Measurements from ENCODE around the gene SMARCAL1.
A peak's percentile ranks its signal among the peaks of the same experiment; 100 is the strongest.

DNA sequence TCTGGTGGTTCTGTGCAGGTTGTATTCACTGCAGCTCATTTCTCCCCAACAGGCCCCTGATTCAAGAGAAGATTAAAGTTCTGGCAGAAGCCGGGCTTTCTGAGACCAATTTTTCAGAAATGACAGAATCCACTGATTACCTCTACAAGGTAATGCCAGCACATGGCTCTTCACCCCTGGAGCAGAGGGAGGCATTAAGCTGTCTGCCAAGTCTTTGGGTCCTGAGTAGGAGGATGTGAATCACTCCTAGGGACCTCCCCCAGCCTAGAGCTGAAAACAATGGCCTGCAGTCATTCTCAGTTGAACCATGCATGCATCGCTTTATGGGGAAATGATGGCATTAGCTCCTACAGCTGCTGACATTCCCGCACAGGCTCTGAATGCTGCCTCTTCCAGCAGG lies 65.9 kb downstream of the SMARCAL1 start:
- TF ChIP-seq, protein P1, sequence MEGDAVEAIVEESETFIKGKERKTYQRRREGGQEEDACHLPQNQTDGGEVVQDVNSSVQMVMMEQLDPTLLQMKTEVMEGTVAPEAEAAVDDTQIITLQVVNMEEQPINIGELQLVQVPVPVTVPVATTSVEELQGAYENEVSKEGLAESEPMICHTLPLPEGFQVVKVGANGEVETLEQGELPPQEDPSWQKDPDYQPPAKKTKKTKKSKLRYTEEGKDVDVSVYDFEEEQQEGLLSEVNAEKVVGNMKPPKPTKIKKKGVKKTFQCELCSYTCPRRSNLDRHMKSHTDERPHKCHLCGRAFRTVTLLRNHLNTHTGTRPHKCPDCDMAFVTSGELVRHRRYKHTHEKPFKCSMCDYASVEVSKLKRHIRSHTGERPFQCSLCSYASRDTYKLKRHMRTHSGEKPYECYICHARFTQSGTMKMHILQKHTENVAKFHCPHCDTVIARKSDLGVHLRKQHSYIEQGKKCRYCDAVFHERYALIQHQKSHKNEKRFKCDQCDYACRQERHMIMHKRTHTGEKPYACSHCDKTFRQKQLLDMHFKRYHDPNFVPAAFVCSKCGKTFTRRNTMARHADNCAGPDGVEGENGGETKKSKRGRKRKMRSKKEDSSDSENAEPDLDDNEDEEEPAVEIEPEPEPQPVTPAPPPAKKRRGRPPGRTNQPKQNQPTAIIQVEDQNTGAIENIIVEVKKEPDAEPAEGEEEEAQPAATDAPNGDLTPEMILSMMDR (IDR thresholded peaks at IDR 0.05): no peak
- TF ChIP-seq POLR2AphosphoS5 (IDR thresholded peaks at IDR 0.05; ENCODE audit: low read depth, low read length): peak; percentile 51; the same call in 1 of the 2 replicates
- TF ChIP-seq YY1 (IDR thresholded peaks at IDR 0.05; ENCODE audit: low read depth): peak; percentile 64; the same call in 1 of the 2 replicates
- no peak for TF ChIP-seq SIN3A (IDR thresholded peaks at IDR 0.05; ENCODE audit: borderline replicate concordance, low read depth, low read length)
- TF ChIP-seq, protein P2, sequence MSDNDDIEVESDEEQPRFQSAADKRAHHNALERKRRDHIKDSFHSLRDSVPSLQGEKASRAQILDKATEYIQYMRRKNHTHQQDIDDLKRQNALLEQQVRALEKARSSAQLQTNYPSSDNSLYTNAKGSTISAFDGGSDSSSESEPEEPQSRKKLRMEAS (IDR thresholded peaks at IDR 0.05; ENCODE audit: low read depth): peak; percentile 95
- peak in 1 of 2 experiments; percentile 76; a peak in 1 of 4 replicates for TF ChIP-seq EP300 (IDR thresholded peaks at IDR 0.05; ENCODE audit: borderline replicate concordance in 1 of 2, low read depth in 1 of 2, low read length in 1 of 2)
- TF ChIP-seq GABPA (IDR thresholded peaks at IDR 0.05; ENCODE audit: low read depth): no peak
- 0 out of 2 replicates have a peak, but pooled peaks have one; percentile 55 for TF ChIP-seq FOXM1 (IDR thresholded peaks at IDR 0.05; ENCODE audit: low read depth)
- no peak for TF ChIP-seq RAD21 (IDR thresholded peaks at IDR 0.05; ENCODE audit: low read length)

All from SK-N-SH (cell line).